Parathyroid adenoma (tissue), 2 donors: ENCODE results near the gene LIMS1.

Source experiments
- H2AFZ ChIP-seq: fragments of 300-600 bp; sonication (generic); one replicate; pipeline ENCODE4 v1.7.0; 2017; ENCODE audit warnings: antibody characterized with exemption, mild to moderate bottlenecking
- H3K27ac ChIP-seq: fragments of 300-600 bp; sonication (generic); one replicate; pipeline ENCODE4 v1.7.0; 2017
- H3K27me3 ChIP-seq: fragments of 300-600 bp; sonication (generic); one replicate; pipeline ENCODE4 v1.7.0; 2017; ENCODE audit warnings: low read length; ENCODE audit not compliant: control insufficient read depth, insufficient read depth
- H3K36me3 ChIP-seq: fragments of 300-600 bp; sonication (generic); one replicate; pipeline ENCODE4 v1.7.0; 2017; ENCODE audit warnings: low read length; ENCODE audit not compliant: control insufficient read depth, insufficient read depth
- H3K4me1 ChIP-seq: fragments of 300-600 bp; sonication (generic); one replicate; pipeline ENCODE4 v1.7.0; 2017; ENCODE audit warnings: control low read depth
- H3K4me2 ChIP-seq: fragments of 300-600 bp; sonication (generic); one replicate; pipeline ENCODE4 v1.7.0; 2017; ENCODE audit warnings: low read length
- H3K4me3 ChIP-seq: fragments of 300-600 bp; sonication (generic); one replicate; pipeline ENCODE4 v1.7.0; 2017; ENCODE audit warnings: low read depth, low read length
- H3K79me2 ChIP-seq: fragments of 300-600 bp; sonication (generic); one replicate; pipeline ENCODE4 v1.7.0; 2017; ENCODE audit warnings: control low read depth
- H3K9ac ChIP-seq: fragments of 300-600 bp; sonication (generic); one replicate; pipeline ENCODE4 v1.7.0; 2017; ENCODE audit warnings: mild to moderate bottlenecking
- H3K9me3 ChIP-seq: fragments of 300-600 bp; sonication (generic); one replicate; pipeline ENCODE4 v1.7.0; 2017; ENCODE audit warnings: low read length; ENCODE audit not compliant: control insufficient read depth
- TF ChIP-seq, protein P1 (sequence below): fragments of 300-600 bp; sonication (generic); IDR thresholded peaks from one replicate; pipeline ENCODE4 v1.7.0; 2017; ENCODE audit warnings: antibody characterized with exemption, mild to moderate bottlenecking
- donor health status: primary hyperparathyroidism.

The LIMS1 gene

DNA sequence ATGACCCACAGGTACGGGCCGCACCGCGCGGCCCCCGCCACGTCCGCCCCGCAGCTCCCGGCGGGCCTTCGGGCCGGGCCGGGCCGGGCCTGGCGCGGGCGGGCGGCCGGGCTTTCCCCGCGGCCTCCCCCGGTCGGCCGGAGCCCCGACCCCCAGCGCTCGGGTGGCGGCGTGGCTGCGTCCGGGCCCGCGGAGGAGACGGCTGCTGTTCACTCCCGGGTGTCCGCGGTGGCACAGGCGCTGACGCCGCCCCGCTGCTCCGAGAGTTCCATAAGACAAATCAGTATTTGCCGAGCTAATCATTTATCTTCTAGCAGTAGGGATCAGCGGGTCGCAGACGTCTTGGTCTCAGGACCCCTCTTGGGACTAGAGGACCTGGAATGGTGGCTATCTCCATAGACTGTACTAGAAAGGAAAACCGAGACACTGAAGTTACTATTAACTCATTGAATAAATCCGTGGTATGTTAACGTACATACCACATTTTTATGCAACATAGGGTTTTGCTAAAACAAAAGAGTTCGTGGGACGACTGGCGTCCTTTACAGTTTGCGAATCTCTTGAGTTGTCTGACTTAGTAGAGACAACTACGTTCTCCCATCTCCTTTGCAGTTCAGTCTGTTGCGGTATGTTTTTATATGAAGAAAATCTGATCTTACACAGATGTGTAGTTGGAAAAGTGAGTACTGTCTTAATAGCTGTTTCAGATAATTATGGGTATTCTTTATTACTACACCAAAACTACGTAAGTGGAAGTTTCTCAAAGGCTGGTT is 500 bp downstream of the LIMS1 start:
- H2AFZ ChIP-seq: peak overlapping the region; percentile 85
- H3K9me3 ChIP-seq: no peaks in the 10 kb centered on the region
- no peaks in the 10 kb centered on the region for H3K4me1 ChIP-seq
- H3K36me3 ChIP-seq: no peaks in the 10 kb centered on the region
- no peak overlapping the region for H3K9ac ChIP-seq
- H3K4me2 ChIP-seq: peak overlapping the region; percentile 94
- peaks cover 14% of the 10 kb centered on the region for H3K79me2 ChIP-seq
- TF ChIP-seq, protein P1, sequence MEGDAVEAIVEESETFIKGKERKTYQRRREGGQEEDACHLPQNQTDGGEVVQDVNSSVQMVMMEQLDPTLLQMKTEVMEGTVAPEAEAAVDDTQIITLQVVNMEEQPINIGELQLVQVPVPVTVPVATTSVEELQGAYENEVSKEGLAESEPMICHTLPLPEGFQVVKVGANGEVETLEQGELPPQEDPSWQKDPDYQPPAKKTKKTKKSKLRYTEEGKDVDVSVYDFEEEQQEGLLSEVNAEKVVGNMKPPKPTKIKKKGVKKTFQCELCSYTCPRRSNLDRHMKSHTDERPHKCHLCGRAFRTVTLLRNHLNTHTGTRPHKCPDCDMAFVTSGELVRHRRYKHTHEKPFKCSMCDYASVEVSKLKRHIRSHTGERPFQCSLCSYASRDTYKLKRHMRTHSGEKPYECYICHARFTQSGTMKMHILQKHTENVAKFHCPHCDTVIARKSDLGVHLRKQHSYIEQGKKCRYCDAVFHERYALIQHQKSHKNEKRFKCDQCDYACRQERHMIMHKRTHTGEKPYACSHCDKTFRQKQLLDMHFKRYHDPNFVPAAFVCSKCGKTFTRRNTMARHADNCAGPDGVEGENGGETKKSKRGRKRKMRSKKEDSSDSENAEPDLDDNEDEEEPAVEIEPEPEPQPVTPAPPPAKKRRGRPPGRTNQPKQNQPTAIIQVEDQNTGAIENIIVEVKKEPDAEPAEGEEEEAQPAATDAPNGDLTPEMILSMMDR: no peak
- no peaks in the 10 kb centered on the region for H3K27me3 ChIP-seq
- H3K4me3 ChIP-seq: peak overlapping the region; percentile 73
- peak overlapping the region; percentile 59 for H3K27ac ChIP-seq

DNA sequence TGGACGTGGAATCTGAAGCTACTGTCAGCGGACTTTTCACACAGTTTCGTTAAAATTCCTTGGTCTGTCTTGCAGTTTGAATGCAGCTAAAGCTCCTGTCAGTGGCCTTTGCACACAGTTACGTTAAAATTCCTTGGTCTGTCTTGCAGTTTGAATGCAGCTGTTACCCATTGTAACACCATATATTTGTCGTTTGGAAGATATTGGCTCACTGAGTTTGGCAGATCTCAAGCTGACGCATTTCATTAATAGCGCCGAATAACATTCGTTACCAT is 1.0 kb downstream of the LIMS1 start:
- H2AFZ ChIP-seq: peak overlapping the region; percentile 85
- peak overlapping the region; percentile 94 for H3K4me2 ChIP-seq
- no peaks in the 10 kb centered on the region for H3K9me3 ChIP-seq
- TF ChIP-seq, protein P1: no peak
- H3K4me1 ChIP-seq: no peaks in the 10 kb centered on the region
- H3K4me3 ChIP-seq: peak overlapping the region; percentile 73
- H3K79me2 ChIP-seq: peaks cover 16% of the 10 kb centered on the region
- no peak overlapping the region for H3K27ac ChIP-seq
- H3K27me3 ChIP-seq: no peaks in the 10 kb centered on the region
- H3K9ac ChIP-seq: no peak overlapping the region
- no peaks in the 10 kb centered on the region for H3K36me3 ChIP-seq

DNA sequence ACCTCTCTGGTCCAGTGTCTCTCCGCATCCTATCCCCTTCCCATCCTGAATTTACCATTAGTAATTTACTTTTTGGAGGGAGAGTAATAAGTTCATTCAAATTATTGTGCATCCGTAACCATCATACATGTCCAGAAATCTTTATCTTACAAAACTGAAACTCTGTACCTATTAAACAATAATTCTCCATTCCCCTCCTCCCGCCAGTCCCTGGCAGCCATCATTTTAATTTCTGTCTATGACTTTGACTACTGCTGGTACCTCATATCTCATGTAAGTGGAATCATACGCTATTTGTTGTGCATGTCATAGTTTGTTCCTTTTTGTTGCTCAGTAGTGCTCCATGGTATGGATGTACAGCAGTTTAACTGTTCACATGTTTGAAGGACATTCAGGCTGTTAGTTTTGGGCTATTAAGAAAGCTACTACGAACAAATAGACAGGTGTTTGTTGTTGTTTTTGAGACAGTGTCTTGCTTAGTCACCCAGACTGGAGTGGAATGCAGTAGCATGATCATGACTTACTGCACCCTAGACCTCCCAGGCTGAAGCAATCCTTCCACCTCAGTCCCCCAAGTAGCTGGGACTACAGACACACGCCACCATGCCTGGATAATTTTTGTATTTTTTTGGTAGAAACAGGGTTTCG is 2.0 kb downstream of the LIMS1 start:
- H3K4me1 ChIP-seq: no peaks in the 10 kb centered on the region
- H2AFZ ChIP-seq: no peak overlapping the region
- no peak overlapping the region for H3K4me2 ChIP-seq
- H3K36me3 ChIP-seq: no peaks in the 10 kb centered on the region
- H3K4me3 ChIP-seq: no peak overlapping the region
- no peaks in the 10 kb centered on the region for H3K27me3 ChIP-seq
- H3K27ac ChIP-seq: no peak overlapping the region
- TF ChIP-seq, protein P1: no peak
- H3K9me3 ChIP-seq: no peaks in the 10 kb centered on the region
- peaks cover 22% of the 10 kb centered on the region for H3K79me2 ChIP-seq
- no peak overlapping the region for H3K9ac ChIP-seq

DNA sequence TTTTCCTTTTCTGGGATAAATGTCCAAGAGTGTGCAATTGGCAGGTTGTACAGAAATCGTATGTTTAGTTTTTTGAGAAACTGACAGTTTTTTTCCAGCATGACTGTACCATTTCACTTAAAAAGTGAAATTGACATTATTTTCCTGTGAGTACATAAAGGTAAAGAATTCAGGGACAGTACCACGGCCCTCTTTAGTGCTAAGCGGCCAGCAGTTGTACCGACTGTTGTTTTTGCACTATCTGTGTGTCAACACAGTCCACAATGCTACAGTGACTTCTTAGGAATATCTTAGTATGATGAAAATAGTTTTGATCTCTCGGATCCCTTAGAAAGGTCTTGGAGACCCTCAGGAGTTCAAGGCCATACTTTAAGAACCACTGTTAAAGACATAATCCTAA is 2.6 kb downstream of the LIMS1 start:
- TF ChIP-seq, protein P1: no peak
- no peak overlapping the region for H3K4me3 ChIP-seq
- no peaks in the 10 kb centered on the region for H3K36me3 ChIP-seq
- no peaks in the 10 kb centered on the region for H3K4me1 ChIP-seq
- H3K27ac ChIP-seq: no peak overlapping the region
- H3K9ac ChIP-seq: no peak overlapping the region
- H2AFZ ChIP-seq: no peak overlapping the region
- no peaks in the 10 kb centered on the region for H3K9me3 ChIP-seq
- H3K79me2 ChIP-seq: peaks cover 22% of the 10 kb centered on the region
- H3K27me3 ChIP-seq: no peaks in the 10 kb centered on the region
- no peak overlapping the region for H3K4me2 ChIP-seq
